ENCODE results near the gene PGM5. TPM values are rescaled to one million over a fixed set of nuclear protein-coding genes. Genes with fewer than 3 reads are reported as not detected.

The PGM5 gene
- total and polyA plus RNA-seq, 2 donors (not counting 3 experiments of a cell fraction or from before 2014, with no cell fraction given) = 0.14 to 1.9 TPM

- Histone ChIP-seq H3K4me3 (replicated peaks in 1 of 3; ENCODE audit: insufficient read depth in 1 of 3, low read depth in 1 of 3, low read length in 3 of 3) (no peak overlapping the region), H3K9me3 (replicated peaks; ENCODE audit: control insufficient read depth, insufficient read depth, low read length) (no peaks in the 10 kb centered on the region), H3K9me1 (replicated peaks; ENCODE audit: control insufficient read depth, extremely low read depth, insufficient read depth, low read length) (no peaks in the 10 kb centered on the region), H3K9ac (replicated peaks; ENCODE audit: extremely low read depth, insufficient read depth, low read length) (no peak overlapping the region), H3K36me3 (ENCODE audit: control insufficient read depth in 2 of 2, extremely low read depth in 1 of 2, insufficient read depth in 2 of 2, low read length in 2 of 2) (no peaks in the 10 kb centered on the region), H3K27me3 (ENCODE audit: control insufficient read depth in 2 of 2, insufficient read depth in 2 of 2, low read length in 2 of 2) (peaks cover 0 to 1% of the 10 kb centered on the region in 2 experiments), H4K20me1 (replicated peaks; ENCODE audit: control insufficient read depth, extremely low read depth, insufficient read depth, low read length) (no peaks in the 10 kb centered on the region), H3K27ac (ENCODE audit: insufficient read depth, low read depth, low read length) (no peak overlapping the region), H3K4me2 (ENCODE audit: insufficient read depth, low read length) (no peak overlapping the region), H3K79me2 (ENCODE audit: control insufficient read depth, insufficient read depth, low read length) (no peaks in the 10 kb centered on the region), H3K4me1 (ENCODE audit: control insufficient read depth, extremely low read depth, insufficient read depth, low read length) (no peaks in the 10 kb centered on the region), H2AFZ (ENCODE audit: low read depth, low read length) (no peak overlapping the region)
- TF ChIP-seq POLR2AphosphoS5 (IDR thresholded peaks at IDR 0.05; ENCODE audit: insufficient read depth, low read depth, low read length) = no peak
- no peak for TF ChIP-seq POLR2A (IDR thresholded peaks at IDR 0.05; ENCODE audit: low read depth, low read length)
- no peak for TF ChIP-seq EZH2 (IDR thresholded peaks at IDR 0.05; ENCODE audit: borderline replicate concordance, low read depth, low read length, severe bottlenecking)
- no peak for TF ChIP-seq MYC (IDR thresholded peaks at IDR 0.05; ENCODE audit: low read depth, low read length)
- no peak for TF ChIP-seq CTCF (IDR thresholded peaks at IDR 0.05; ENCODE audit: extremely low read depth in 1 of 2, insufficient read depth in 1 of 2, low read depth in 1 of 2, low read length in 2 of 2)
- TF ChIP-seq MAX (IDR thresholded peaks at IDR 0.05; ENCODE audit: insufficient read depth, insufficient read length) = no peak
- TF ChIP-seq FOS (IDR thresholded peaks at IDR 0.05; ENCODE audit: borderline replicate concordance, insufficient read depth, low read length) = no peak
- no peak for TF ChIP-seq JUN (IDR thresholded peaks at IDR 0.05; ENCODE audit: borderline replicate concordance, insufficient read depth, insufficient read length, low read depth)
- no peak for TF ChIP-seq GATA2 (IDR thresholded peaks at IDR 0.05; ENCODE audit: insufficient read depth, insufficient read length, low read depth, low read length)
- dilution Hi-C loops (cut with MboI; ENCODE audit: extremely low pct_ligation_motif_present, low sequenced_read_pairs) (no loop called here), intact Hi-C loops (cut with micrococcal nuclease) (no loop called here)
- DNase-seq (ENCODE audit: low read depth, low spot score) (no peak), FAIRE-seq (no peak)
- ChIA-PET CTCF (no interaction called here), POLR2A (no interaction called here)
- no TSS peak for BruUV-seq (replicated peaks)
These were observed 63.5 kb downstream of the PGM5 start for GRCh38 chr9:68419901-68420300.
